ENCODE measurements around the gene LTB.
"Not testable (repeated sequence)": the region's sequence is repeated elsewhere in the genome, so short reads cannot be mapped to it uniquely, and the experiment has no call there.

LTB gene

DNA sequence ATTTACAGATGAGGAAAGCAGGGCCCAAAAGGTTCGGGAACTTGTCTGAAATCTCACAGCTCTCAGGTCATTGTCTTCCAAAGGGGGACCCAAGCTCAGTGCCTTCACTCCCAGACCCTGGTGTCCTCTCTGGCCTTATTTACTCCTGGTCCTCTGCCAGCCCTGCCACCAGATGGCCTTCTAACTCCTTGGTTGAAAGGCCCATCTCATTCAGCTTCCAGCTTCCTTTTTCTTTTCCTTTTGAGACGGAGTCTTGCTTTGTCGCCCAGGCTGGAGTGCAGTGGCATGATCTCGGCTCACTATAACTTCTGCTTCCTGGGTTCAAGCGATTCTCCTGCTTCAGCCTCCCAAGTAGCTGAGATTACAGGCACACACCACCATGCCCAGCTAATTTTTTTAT, 30.9 kb downstream of the LTB start:
- Mint-ChIP-seq H3K4me1 (peaks cover 60% of the 10 kb centered on the region), H3K27ac (peak overlapping the region; percentile 73), H3K4me3 (peak overlapping the region; percentile 61)
- H3K27me3 Mint-ChIP-seq, H3K9me3 Mint-ChIP-seq, H3K36me3 Mint-ChIP-seq: not testable (repeated sequence)
- peak; percentile 39 for ATAC-seq

DNA sequence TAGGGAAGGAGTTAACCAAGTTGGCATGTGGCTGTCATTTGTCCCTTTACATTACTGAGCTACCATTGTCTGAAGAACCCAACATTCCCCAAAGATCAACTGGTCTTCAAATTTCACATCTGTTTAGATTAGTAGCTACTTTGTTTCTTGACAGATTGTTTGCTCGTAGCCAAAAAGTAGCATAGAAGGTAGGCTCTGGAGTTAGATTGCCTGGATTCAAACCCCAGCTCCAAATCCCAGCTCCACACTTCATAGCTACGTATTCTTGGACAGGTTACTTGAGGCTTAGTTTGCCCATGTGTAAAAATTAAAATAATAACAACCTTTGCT, 33.7 kb downstream of the LTB start:
- Mint-ChIP-seq H3K27me3 (no peaks in the 10 kb centered on the region), H3K4me1 (peaks cover 46% of the 10 kb centered on the region), H3K36me3 (peaks cover 7% of the 10 kb centered on the region), H3K27ac (peak overlapping the region; percentile 66), H3K9me3 (no peaks in the 10 kb centered on the region), H3K4me3 (peak overlapping the region; percentile 88)
- ATAC-seq: no peak

DNA sequence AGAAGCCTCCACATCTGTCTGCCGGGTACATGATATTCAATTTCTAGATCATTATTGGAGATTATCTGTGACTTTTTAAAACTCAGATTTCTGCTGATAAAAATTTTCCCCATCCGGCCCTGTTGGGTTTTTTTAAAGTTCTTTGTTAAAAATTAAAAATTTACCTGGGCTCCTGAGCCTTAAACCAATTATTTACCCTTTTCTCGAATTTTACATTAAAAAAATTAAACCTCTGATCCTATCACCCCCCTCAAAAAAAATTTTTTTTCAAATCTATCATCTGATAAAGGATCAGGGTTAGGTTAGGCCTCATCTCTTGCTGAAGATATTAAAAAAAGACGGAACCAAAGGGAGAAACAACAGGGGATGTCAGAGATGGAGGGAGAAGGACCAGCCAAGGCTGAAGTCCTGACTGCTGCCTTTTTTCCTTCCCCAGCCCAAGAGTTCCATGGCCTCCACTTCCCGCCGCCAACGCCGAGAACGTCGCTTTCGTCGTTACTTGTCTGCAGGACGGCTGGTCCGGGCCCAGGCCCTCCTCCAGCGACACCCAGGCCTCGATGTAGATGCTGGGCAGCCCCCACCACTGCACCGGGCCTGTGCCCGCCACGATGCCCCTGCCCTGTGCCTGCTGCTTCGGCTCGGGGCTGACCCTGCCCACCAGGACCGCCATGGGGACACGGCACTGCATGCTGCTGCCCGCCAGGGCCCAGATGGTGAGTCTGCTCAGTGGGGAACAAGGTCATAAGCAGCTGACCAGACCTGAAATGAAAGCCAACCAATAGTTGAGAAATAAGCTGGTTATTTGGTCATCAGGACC, 34.3 kb downstream of the LTB start:
- H3K27ac Mint-ChIP-seq: peak overlapping the region; percentile 66
- no peaks in the 10 kb centered on the region for H3K27me3 Mint-ChIP-seq
- H3K4me1 Mint-ChIP-seq: peaks cover 46% of the 10 kb centered on the region
- no peak for ATAC-seq
- H3K36me3 Mint-ChIP-seq: peaks cover 7% of the 10 kb centered on the region
- H3K4me3 Mint-ChIP-seq: peak overlapping the region; percentile 88
- H3K9me3 Mint-ChIP-seq: no peaks in the 10 kb centered on the region

DNA sequence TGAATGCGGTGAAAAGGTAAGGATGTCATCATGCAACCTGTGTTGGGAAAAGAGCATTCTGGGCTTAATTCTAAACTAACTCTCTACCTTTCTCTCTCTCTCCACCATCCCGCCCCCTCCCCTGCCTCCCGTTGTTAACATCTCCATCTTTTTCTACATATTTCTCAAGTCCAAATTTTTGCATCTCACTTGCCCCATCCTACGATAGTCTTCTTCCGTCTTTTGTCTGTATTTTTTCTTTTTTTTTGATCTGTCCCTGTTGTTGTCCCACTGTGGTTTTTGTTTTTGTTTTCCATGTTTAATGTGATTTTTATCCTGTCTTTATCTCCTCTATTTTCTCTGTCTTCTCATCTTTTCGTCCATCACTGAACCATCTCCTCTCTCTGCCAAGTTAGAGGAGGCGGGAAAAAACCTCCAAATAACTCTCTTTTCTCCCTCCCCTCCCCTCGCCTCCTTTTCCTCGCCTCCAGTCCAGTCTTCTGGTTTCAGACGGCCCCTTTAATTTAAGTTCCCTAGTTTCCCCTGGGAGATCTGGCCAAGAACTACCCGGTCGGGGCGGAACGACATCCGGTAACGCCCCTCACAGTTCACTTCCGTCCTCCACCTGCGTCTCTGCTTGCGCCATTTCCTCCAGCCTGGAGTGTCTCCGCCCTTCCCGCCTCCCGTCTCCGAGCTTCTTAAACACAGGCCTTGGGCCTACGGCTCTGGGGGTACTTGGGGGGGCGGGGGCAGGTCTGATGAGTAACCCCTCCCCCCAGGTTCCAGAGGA, 35.1 kb downstream of the LTB start, which contains the start of gene NFKBIL1:
NFKBIL1 (plus strand) TSS at position 651 of the 769 bp plus-strand sequence; CDS start at position 738, 87 bp downstream.
- H3K27ac Mint-ChIP-seq: peak within 1 kb of the TSS; percentile 66
- H3K36me3 Mint-ChIP-seq: peaks cover 7% of the 10 kb centered on the region
- H3K4me3 Mint-ChIP-seq: peak within 1 kb of the TSS; percentile 88
- no peaks in the 10 kb centered on the region for H3K27me3 Mint-ChIP-seq
- peaks cover 44% of the 10 kb centered on the region for H3K4me1 Mint-ChIP-seq
- peak; percentile 94 for ATAC-seq
- H3K9me3 Mint-ChIP-seq: no peaks in the 10 kb centered on the region

DNA sequence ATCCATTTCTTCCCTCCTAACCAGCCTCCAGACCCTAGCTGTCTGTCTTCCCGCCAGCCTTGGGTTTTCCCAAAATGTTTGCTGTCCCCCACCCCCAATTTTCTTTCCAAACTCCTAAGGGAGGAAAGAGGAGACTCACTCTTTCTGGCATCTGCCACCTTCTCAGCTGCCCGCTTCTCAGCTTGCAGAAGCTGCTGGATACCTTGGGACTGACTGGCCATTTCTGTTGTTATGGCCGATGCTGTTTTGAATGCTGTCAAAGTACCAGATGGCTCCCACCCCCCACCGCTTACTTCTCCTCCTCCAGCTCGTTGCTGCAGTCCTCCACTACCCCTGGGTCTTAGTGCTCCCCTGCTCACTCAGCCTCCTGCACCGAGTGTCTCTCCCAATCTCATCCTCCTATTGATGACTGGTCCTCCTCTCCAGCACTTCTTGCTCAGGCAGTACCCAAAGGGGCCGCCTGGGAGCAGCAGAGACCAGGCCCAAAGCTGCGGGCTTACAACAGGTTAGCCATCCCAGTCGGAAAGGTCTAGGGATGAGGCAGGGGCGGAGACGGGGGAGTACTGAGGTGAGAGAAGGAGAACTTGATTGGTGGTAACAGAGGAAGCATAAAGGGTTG, 35.8 kb downstream of the LTB start, which contains the start of gene ATP6V1G2:
ATP6V1G2 (minus strand) TSS at position 270 of the 619 bp plus-strand sequence; CDS start at position 221, 49 bp downstream.
- Mint-ChIP-seq H3K9me3 (no peaks in the 10 kb centered on the region), H3K4me1 (peaks cover 37% of the 10 kb centered on the region), H3K36me3 (peaks cover 8% of the 10 kb centered on the region), H3K27me3 (no peaks in the 10 kb centered on the region), H3K27ac (peak within 1 kb of the TSS; percentile 66), H3K4me3 (peak within 1 kb of the TSS; percentile 88)
- peak; percentile 79 for ATAC-seq

DNA sequence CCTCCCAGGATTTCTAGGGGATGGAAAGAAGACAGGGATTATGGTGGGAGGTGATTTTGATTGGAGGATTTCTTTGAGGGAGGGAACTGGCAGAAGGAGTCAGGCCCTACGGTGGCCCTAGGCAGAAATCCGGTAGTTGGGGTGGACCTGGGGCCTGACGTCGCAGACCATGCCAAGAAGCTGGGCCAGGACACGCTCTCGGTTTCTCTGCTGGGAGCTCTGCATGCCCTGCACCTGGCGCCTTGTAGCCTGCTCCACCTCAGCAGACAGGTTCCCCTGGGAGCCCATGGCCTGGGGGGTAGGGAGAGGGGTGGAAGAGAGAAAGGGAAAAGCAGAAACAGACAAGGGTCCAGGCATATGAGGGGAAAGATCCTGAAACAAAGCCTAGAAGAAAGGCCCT, 36.9 kb downstream of the LTB start:
- H3K4me3 Mint-ChIP-seq: no peak overlapping the region
- no peak overlapping the region for H3K27ac Mint-ChIP-seq
- H3K36me3 Mint-ChIP-seq: peaks cover 13% of the 10 kb centered on the region
- no peaks in the 10 kb centered on the region for H3K27me3 Mint-ChIP-seq
- peaks cover 41% of the 10 kb centered on the region for H3K4me1 Mint-ChIP-seq
- no peaks in the 10 kb centered on the region for H3K9me3 Mint-ChIP-seq
- ATAC-seq: no peak

DNA sequence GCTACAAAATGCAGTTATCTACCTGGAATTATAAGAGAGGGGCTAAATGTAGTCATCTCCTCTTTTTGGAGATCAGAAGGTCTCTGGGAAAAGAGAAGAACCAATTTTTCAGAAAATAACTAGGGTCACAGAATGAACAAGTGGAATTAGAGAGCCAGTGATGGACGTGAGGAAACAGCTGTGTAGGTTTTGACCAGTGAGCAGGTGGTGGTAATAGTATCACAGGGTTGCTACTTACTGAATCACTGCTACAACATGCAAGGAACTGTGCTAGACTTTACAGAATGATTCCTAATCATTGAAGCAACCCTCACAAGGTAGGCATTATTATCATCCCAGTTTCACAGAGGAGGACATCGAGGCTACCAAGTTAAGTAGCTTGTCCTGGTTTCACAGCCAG, 37.5 kb downstream of the LTB start:
- Mint-ChIP-seq H3K27ac (no peak overlapping the region), H3K27me3 (no peaks in the 10 kb centered on the region), H3K4me1 (peaks cover 47% of the 10 kb centered on the region), H3K9me3 (no peaks in the 10 kb centered on the region), H3K4me3 (no peak overlapping the region), H3K36me3 (peaks cover 19% of the 10 kb centered on the region)
- ATAC-seq: no peak

DNA sequence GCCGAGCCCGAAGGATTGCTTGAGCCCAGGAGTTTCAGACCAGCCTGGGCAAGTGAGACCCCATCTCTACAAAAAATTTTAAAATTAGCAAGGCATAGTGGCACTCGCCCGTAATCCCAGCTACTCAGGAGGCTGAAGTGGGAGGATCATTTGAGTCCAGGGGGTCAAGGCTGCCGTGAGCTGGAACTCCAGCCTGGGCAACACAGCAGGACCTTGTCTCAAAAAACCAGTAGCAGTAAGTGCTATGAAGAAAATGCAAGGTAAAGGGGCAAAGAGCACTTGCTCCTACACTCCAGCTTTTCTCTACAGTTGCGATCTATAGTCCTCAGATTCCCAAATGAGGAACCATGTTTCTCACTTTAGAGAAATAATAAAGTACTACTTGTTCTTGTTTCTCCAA, 38.6 kb downstream of the LTB start:
- Mint-ChIP-seq H3K36me3 (peaks cover 30% of the 10 kb centered on the region), H3K4me3 (no peak overlapping the region), H3K27me3 (no peaks in the 10 kb centered on the region), H3K27ac (no peak overlapping the region), H3K9me3 (no peaks in the 10 kb centered on the region), H3K4me1 (peaks cover 49% of the 10 kb centered on the region)
- ATAC-seq: no peak

DNA sequence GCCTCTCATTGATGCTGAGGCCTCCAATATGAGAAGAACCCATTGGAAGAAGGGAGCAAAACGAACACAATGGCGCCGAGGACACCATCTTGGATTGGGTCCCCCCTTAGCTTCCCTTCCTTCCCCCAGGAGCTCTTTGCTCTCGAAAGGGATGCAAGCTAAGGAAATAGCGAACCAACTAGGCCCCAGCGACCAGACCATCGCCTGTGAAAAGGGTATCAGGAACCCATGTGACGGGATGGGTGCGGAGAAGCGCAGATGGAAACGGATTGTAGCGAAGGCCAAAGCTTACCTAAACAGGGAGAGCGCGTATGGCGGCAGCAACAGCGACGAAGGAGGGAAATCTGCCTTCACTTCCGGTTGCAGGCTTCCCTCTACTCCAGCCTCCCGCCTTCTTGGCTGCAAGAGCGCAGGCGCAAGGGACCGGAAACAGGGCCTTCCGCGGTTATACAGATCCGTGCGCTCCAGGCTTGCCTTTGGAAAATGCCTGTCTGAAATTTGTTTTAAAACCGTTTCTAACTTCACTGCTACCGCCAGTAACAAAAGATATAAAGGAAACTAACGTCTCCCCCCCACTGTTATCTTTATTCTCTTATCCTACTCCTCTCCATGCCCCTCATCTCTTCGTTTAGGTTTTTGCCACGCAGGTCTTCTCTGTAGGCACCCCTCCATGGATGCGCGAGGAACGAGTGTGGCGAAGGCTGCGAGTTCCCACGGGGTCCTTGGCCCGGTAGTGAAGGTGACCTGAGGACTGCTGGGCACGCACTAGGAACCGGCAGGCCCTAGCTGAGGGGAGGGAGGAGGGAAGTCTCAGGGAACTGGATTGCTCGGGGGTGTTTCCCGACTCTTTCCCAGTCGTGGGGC, 40.3 kb downstream of the LTB start, which contains the start of gene DDX39B:
DDX39B (minus strand) TSS at position 346 of the 864 bp plus-strand sequence. CDS start 1,471 bp downstream, outside the sequence.
- H3K36me3 Mint-ChIP-seq: peaks cover 40% of the 10 kb centered on the region
- peak within 1 kb of the TSS; percentile 92 for H3K27ac Mint-ChIP-seq
- H3K27me3 Mint-ChIP-seq: no peaks in the 10 kb centered on the region
- H3K9me3 Mint-ChIP-seq: no peaks in the 10 kb centered on the region
- H3K4me1 Mint-ChIP-seq: peaks cover 45% of the 10 kb centered on the region
- peak within 1 kb of the TSS; percentile 84 for H3K4me3 Mint-ChIP-seq
- peak; percentile 91 for ATAC-seq

DNA sequence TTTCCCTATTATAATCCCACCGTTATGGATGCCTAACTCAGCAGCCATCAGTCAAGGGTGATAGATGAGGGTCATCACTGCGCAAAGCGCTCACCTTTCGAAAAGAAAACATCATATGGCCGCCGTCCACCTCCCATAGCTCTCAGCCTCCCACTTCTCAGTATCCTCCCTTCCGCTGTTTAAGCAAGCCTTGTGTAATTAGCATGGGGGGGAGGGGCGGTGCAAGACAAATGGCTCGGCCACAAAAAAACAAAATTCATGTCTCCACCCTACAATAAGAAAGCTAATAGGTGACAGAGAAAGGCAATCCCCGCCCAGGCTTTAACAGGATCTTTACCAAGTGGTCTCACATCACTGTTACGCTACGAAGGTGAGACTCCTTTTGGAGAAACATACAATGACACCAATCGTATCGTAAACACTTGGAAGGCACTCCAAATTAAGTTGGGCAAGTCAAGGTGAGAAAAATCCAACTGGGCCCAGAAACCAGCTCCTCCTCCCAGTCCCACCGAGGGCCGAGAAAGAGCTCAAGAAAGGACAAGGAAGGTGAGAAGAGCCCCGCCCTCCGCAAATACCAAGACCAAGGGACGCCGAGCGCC, 41.1 kb downstream of the LTB start:
- Mint-ChIP-seq H3K36me3 (peaks cover 46% of the 10 kb centered on the region), H3K27me3 (no peaks in the 10 kb centered on the region), H3K9me3 (no peaks in the 10 kb centered on the region), H3K4me3 (peak overlapping the region; percentile 84), H3K4me1 (peaks cover 38% of the 10 kb centered on the region), H3K27ac (peak overlapping the region; percentile 92)
- ATAC-seq: peak; percentile 46

DNA sequence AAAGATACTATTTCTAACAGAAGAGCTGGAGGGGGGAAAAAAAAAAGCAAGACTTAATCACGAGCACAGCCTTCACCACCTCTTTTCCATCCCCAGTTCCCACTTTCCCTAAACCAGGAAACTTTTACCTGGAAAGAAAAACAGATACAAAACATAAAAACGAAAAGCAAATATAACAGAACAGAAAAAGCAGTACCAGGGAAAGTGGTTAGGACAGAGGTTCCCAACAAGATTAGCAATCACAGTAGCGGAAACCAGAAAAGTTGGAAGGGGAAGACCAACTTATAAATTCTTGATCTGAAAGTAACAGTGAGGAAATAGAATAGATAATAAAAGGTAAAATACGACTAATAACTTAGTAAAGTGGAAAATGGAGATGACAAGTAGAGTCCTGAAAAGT, 41.6 kb downstream of the LTB start:
- ATAC-seq: no peak
- Mint-ChIP-seq H3K27me3 (no peaks in the 10 kb centered on the region), H3K4me3 (peak overlapping the region; percentile 84), H3K27ac (peak overlapping the region; percentile 92), H3K9me3 (no peaks in the 10 kb centered on the region), H3K4me1 (peaks cover 38% of the 10 kb centered on the region), H3K36me3 (peaks cover 51% of the 10 kb centered on the region)

DNA sequence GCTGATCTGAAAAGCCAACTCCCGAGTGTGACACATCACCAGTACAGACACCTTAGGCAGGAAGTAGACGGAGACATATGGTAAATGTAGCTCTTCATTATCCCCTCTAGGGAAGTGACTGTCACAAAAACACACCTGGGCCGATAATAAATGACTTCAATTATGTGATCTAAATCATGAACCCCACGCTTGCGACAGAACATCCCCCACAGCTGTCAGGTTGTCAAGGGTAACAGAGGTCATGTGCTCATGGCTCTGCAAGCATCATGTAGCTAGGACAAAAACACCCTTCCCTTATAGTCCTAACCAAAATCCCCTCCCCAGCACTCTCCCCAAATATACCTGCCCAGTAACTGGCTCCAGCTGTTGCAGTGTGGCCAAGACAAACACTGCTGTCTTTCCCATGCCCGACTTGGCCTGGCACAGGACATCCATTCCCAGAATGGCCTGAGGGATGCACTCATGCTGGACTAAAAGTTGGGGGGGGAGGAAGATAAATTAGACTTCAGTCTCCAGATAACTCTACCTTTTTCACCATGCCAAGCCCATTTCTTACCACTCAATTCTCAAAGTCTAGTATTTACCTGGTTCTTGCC, 43.3 kb downstream of the LTB start:
- Mint-ChIP-seq H3K9me3 (no peaks in the 10 kb centered on the region), H3K27ac (peak overlapping the region; percentile 92), H3K4me3 (peak overlapping the region; percentile 48), H3K27me3 (no peaks in the 10 kb centered on the region), H3K4me1 (peaks cover 38% of the 10 kb centered on the region), H3K36me3 (peaks cover 67% of the 10 kb centered on the region)
- no peak for ATAC-seq

DNA sequence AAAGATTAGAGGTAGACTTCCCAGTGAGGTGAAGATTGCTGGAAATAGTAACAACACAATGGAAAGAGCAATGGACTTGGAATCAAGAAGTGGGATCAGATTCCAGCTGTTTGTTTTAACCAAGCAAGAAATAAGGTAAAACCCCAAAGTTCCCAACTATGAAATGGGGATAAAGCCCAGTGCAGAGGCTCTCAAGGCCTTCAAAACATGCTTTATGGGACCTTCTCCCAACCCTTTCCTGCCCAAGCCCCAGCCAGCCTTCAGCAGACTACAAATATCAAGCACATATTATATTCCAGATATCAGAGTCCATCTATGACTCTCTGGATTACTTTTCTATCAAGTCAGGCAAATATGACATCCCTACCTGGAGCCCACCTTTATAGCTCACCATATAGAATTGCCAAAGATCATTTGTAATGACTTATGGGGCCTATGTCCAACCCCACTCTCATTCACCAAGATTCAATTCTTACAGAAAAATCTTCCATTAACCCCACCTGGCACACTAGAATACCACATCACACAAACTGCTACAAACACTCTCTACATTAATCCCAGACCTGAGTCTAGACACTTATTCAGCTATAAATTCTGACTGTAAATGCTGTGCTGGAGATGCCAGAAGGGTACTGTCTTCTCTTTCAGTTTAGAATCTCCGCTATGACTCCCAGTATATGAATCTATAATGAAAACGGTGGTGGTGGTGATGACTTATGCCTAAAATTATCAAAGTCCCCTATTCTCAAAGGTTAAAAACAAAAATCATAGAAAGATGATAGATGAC, 46.5 kb downstream of the LTB start:
- Mint-ChIP-seq H3K4me1 (peaks cover 40% of the 10 kb centered on the region), H3K27ac (no peak overlapping the region), H3K9me3 (no peaks in the 10 kb centered on the region), H3K27me3 (no peaks in the 10 kb centered on the region), H3K36me3 (peaks cover 77% of the 10 kb centered on the region), H3K4me3 (no peak overlapping the region)
- ATAC-seq: no peak

Measured in stimulated activated memory B cell treated with anti-CD40 and anti-IgM and Interleukin-4, amounts not matched to agents 10 μg/mL and 1 μg/mL and 100 μg/mL, for 72 hours (primary cell).